GM10847 (cell line): ENCODE data around the gene RNF114.
A peak's percentile ranks its signal among the peaks of the same experiment; 100 is the strongest.

ENCODE experiments used
- POLR2A ChIP-seq: IDR thresholded peaks from 2 replicates; pipeline ENCODE4 v1.6.1; 2011; ENCODE audit not compliant: insufficient read length; ENCODE audit errors: extremely low read depth

RNF114 gene

GRCh38 chr20:49915118-49915379 is 21.1 kb upstream of the RNF114 start:
- TF ChIP-seq POLR2A, result no peak

GRCh38 chr20:49915380-49916145 is 20.6 kb upstream of the RNF114 start, which contains the start of gene SPATA2:
TSS of gene SPATA2 (minus strand) at chr20:49915529. CDS start at chr20:49908490, 7,039 bp downstream.
- TF ChIP-seq POLR2A, result peak; percentile 67

- no peak for TF ChIP-seq POLR2A
These were observed 19.8 kb upstream of the RNF114 start for GRCh38 chr20:49916146-49917002.

- TF ChIP-seq POLR2A, result no peak
These were observed 17.8 kb upstream of the RNF114 start for GRCh38 chr20:49918446-49918845.

- TF ChIP-seq POLR2A, result no peak
These were observed 17.2 kb upstream of the RNF114 start for GRCh38 chr20:49919009-49919408.

GRCh38 chr20:49919461-49919860 is 16.7 kb upstream of the RNF114 start:
- TF ChIP-seq POLR2A, result no peak

GRCh38 chr20:49924247-49924646 is 11.9 kb upstream of the RNF114 start:
- no peak for TF ChIP-seq POLR2A

- TF ChIP-seq POLR2A, result no peak
These were observed 10.2 kb upstream of the RNF114 start for GRCh38 chr20:49925901-49926454.

- TF ChIP-seq POLR2A, result no peak
These were observed 7.6 kb upstream of the RNF114 start for GRCh38 chr20:49928411-49929141.

- no peak for TF ChIP-seq POLR2A
These were observed 7.1 kb upstream of the RNF114 start for GRCh38 chr20:49929142-49929494.

- no peak for TF ChIP-seq POLR2A
These were observed 448 bp upstream of the RNF114 start for GRCh38 chr20:49935746-49936152.

- no peak for TF ChIP-seq POLR2A
These were observed 1.1 kb downstream of the RNF114 start for GRCh38 chr20:49937027-49937929.

GRCh38 chr20:49938173-49939163 is 2.3 kb downstream of the RNF114 start:
- TF ChIP-seq POLR2A, result no peak
